Measurements from ENCODE around the gene STARD3. TPM values are rescaled to one million over a fixed set of nuclear protein-coding genes. Genes with fewer than 3 reads are reported as not detected.

STARD3 gene
- total RNA-seq, 1 experiment from 2014 or later: 75.3 TPM

GRCh38 chr17:39627047-39627711 lies 9.8 kb upstream of the STARD3 start (continued):
- TF ChIP-seq ZSCAN18 (CRISPR knock-in tag; IDR thresholded peaks at IDR 0.05): no peak
- TF ChIP-seq ERG (CRISPR knock-in tag; IDR thresholded peaks at IDR 0.05): no peak
- no peak for TF ChIP-seq E2F4 (CRISPR knock-in tag; IDR thresholded peaks at IDR 0.05; ENCODE audit: borderline replicate concordance, low read depth)
- no peak for TF ChIP-seq TEAD4 (CRISPR knock-in tag; IDR thresholded peaks at IDR 0.05)
- TF ChIP-seq ZNF121 (CRISPR knock-in tag; IDR thresholded peaks at IDR 0.05): peak; percentile 45; the same call in 1 of the 2 replicates
- no peak for TF ChIP-seq E2F5 (CRISPR knock-in tag; IDR thresholded peaks at IDR 0.05)
- TF ChIP-seq NR1H2 (CRISPR knock-in tag; IDR thresholded peaks at IDR 0.05): no peak
- TF ChIP-seq, protein P1, sequence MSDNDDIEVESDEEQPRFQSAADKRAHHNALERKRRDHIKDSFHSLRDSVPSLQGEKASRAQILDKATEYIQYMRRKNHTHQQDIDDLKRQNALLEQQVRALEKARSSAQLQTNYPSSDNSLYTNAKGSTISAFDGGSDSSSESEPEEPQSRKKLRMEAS (CRISPR knock-in tag; IDR thresholded peaks at IDR 0.05): no peak
- TF ChIP-seq SMAD4 (CRISPR knock-in tag; IDR thresholded peaks at IDR 0.05): no peak

DNA sequence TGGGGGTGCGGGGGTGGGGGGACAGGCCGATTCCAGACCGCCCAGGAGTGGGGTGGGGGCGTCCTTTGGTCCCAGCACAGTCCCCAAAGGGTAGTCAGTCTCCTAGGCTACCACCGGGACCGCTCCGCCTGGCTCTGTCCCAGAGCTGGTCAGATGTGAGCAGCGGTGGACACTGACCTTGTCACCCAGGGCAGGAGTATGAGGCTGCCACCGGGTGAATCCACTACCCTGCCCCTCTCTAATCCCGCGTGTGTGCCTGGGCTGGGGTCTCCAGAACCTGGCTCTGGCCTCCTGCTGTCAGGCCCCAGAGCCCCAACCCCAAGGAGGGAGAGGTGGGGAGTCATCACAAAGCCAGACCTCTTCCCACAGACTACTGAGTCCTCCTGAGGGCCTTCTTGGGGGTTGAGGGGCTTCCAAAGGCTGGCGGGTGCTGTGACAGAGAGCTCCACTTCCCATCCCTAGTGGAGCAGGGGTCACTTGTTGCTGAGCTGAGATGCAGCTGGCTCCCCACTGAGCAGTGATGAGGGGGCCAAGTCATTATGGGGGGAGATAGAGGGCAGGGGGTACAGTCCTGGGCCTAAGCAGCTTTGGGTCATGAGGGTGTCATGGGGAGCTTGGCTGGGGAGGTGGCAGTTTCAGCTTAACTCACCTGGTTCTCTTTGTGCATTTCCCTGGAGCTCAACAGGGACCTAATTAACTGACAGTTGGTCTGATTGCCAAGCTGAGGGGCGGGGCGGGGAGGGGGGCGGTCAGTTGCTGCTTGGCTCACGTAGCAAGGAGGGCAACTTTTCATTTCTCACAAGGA lies 9.0 kb upstream of the STARD3 start:
- POLR2A ChIA-PET: interaction anchor here (0.6 to 1.4 kb wide), 4 partner anchors 17 to 400 kb away, joined by 3 to 5 read pairs (median 4); partner anchors contain the start of gene ERBB2
- no peak for DNase-seq (ENCODE audit: low spot score)
- ATAC-seq: no peak

More for the DNA sequence above, 9.0 kb upstream of the STARD3 start:
- Mint-ChIP-seq H3K9me3 (no peaks in the 10 kb centered on the region), H3K4me1 (peaks cover 76% of the 10 kb centered on the region), H3K4me3 (peak overlapping the region; percentile 64), H3K36me3 (no peaks in the 10 kb centered on the region), H3K27ac (no peak overlapping the region), H3K27me3 (ENCODE audit: low read depth) (peaks cover 45% of the 10 kb centered on the region)
- CTCF ChIA-PET: interaction anchor here (0.6 to 23.6 kb wide), 24 partner anchors 8 to 495 kb away, joined by 3 to 876 read pairs (median 4); partner anchors contain the start of genes CDK12, PGAP3, PNMT and PSMD3
- TF ChIP-seq GABPB1 (CRISPR knock-in tag; IDR thresholded peaks at IDR 0.05) (no peak), NFATC4 (CRISPR knock-in tag; IDR thresholded peaks at IDR 0.05) (no peak), NR2C2 (CRISPR knock-in tag; IDR thresholded peaks at IDR 0.05) (no peak), ZNF219 (CRISPR knock-in tag; IDR thresholded peaks at IDR 0.05; ENCODE audit: borderline replicate concordance) (no peak), GTF2I (CRISPR knock-in tag; conservative IDR thresholded peaks at IDR 0.05) (no peak), TCF7 (CRISPR knock-in tag; IDR thresholded peaks at IDR 0.05; ENCODE audit: low read depth) (no peak), E2F4 (CRISPR knock-in tag; IDR thresholded peaks at IDR 0.05; ENCODE audit: borderline replicate concordance, low read depth) (no peak), PRRX2 (CRISPR knock-in tag; IDR thresholded peaks at IDR 0.05) (no peak), NFE2L1 (CRISPR knock-in tag; IDR thresholded peaks at IDR 0.05) (no peak), JAZF1 (CRISPR knock-in tag; IDR thresholded peaks at IDR 0.05) (no peak), ZNF232 (CRISPR knock-in tag; IDR thresholded peaks at IDR 0.05) (no peak)
- TF ChIP-seq, protein P2, sequence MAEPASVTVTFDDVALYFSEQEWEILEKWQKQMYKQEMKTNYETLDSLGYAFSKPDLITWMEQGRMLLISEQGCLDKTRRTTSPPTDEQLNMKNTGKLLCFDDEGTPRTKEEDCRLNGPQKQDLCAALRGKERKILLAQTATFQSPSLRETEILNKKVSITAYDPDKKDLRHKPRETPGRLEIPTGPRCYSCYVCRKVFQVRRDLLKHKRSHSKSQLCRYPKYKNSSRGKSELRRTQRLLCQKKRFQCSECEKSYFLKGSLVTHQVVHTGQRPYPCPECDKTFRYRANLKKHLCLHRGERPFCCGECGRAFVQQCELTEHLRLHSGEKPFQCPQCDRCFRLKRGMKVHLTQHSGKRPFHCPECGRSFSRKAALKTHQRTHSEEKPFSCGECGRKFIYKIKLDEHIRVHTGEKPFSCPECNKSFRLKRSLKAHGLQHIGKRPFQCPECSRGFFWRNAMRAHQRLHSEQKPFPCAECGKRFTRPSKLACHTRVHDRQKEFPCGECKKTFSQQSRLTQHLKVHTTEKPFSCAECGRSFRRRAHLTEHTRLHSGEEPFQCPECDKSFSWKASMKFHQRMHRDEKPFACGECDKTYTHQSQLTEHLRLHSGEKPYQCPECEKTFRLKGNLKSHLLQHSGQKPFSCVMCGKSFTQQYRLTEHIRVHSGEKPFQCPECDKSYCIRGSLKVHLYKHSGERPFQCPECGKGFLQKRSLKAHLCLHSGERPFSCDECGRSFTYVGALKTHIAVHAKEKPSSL (CRISPR knock-in tag; conservative IDR thresholded peaks at IDR 0.05): no peak
- TF ChIP-seq, protein P3, sequence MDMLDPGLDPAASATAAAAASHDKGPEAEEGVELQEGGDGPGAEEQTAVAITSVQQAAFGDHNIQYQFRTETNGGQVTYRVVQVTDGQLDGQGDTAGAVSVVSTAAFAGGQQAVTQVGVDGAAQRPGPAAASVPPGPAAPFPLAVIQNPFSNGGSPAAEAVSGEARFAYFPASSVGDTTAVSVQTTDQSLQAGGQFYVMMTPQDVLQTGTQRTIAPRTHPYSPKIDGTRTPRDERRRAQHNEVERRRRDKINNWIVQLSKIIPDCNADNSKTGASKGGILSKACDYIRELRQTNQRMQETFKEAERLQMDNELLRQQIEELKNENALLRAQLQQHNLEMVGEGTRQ (CRISPR knock-in tag; IDR thresholded peaks at IDR 0.05): no peak
